ENCODE results near the gene CHI3L1.
"Not testable (repeated sequence)": the region's sequence is repeated elsewhere in the genome, so short reads cannot be mapped to it uniquely, and the experiment has no call there.

Gene CHI3L1

GRCh38 chr1:203186446-203187303 is at the start of gene CHI3L1:
Gene CHI3L1, minus strand, starts transcription at chr1:203186704. Its CDS starts 81 bp downstream, at chr1:203186623.
- DNase-seq (ENCODE audit: low read depth) = no peak

GRCh38 chr1:203234901-203235300 is 48.4 kb upstream of the CHI3L1 start:
- not testable (repeated sequence) for DNase-seq (ENCODE audit: low read depth)

- DNase-seq (ENCODE audit: low read depth) = no peak
Observed at GRCh38 chr1:203229471-203230135, 43.1 kb upstream of the CHI3L1 start, which contains the start of gene CHIT1. Gene CHIT1, minus strand, starts transcription at chr1:203229673. Its CDS starts 37 bp downstream, at chr1:203229636.

GRCh38 chr1:203228670-203229069 is 42.2 kb upstream of the CHI3L1 start:
- no peak for DNase-seq (ENCODE audit: low read depth)

GRCh38 chr1:203227371-203228083 is 41.0 kb upstream of the CHI3L1 start:
- DNase-seq (ENCODE audit: low read depth) = no peak

GRCh38 chr1:203225071-203225470 is 38.6 kb upstream of the CHI3L1 start:
- no peak for DNase-seq (ENCODE audit: low read depth)

- DNase-seq (ENCODE audit: low read depth) = no peak
Observed at GRCh38 chr1:203223012-203223775, 36.7 kb upstream of the CHI3L1 start.

- no peak for DNase-seq (ENCODE audit: low read depth)
Observed at GRCh38 chr1:203219934-203220333, 33.4 kb upstream of the CHI3L1 start.

- DNase-seq (ENCODE audit: low read depth) = no peak
Observed at GRCh38 chr1:203219171-203219570, 32.7 kb upstream of the CHI3L1 start.

- DNase-seq (ENCODE audit: low read depth) = no peak
Observed at GRCh38 chr1:203217668-203218067, 31.2 kb upstream of the CHI3L1 start.

- DNase-seq (ENCODE audit: low read depth) = no peak
Observed at GRCh38 chr1:203217139-203217655, 30.7 kb upstream of the CHI3L1 start.

GRCh38 chr1:203216274-203217138 is 30.0 kb upstream of the CHI3L1 start:
- DNase-seq (ENCODE audit: low read depth) = peak; percentile 32

GRCh38 chr1:203215573-203215972 is 29.1 kb upstream of the CHI3L1 start:
- DNase-seq (ENCODE audit: low read depth) = no peak

- no peak for DNase-seq (ENCODE audit: low read depth)
Observed at GRCh38 chr1:203214871-203215270, 28.4 kb upstream of the CHI3L1 start.

- DNase-seq (ENCODE audit: low read depth) = no peak
Observed at GRCh38 chr1:203213126-203213525, 26.6 kb upstream of the CHI3L1 start.

GRCh38 chr1:203211812-203212211 is 25.3 kb upstream of the CHI3L1 start:
- DNase-seq (ENCODE audit: low read depth) = no peak

- DNase-seq (ENCODE audit: low read depth) = no peak
Observed at GRCh38 chr1:203210988-203211387, 24.5 kb upstream of the CHI3L1 start.

GRCh38 chr1:203210350-203210749 is 23.8 kb upstream of the CHI3L1 start:
- DNase-seq (ENCODE audit: low read depth) = no peak

GRCh38 chr1:203208181-203208580 is 21.7 kb upstream of the CHI3L1 start:
- no peak for DNase-seq (ENCODE audit: low read depth)

GRCh38 chr1:203207751-203208150 is 21.2 kb upstream of the CHI3L1 start:
- DNase-seq (ENCODE audit: low read depth) = no peak

Measured in stimulated activated CD8-positive, alpha-beta memory T cell treated with anti-CD3 and anti-CD28 coated beads, Interleukin-15, amount 100 ng/mL, for 1 hour (primary cell).